ENCODE results near the gene UGT1A5. TPM values are rescaled to one million over a fixed set of nuclear protein-coding genes. Genes with fewer than 3 reads are reported as not detected.

The UGT1A5 gene
- total and polyA plus RNA-seq, 2 of the 13 experiments (the other 11 are each of a cell fraction or from before 2014, with no cell fraction given) = not detected

DNA sequence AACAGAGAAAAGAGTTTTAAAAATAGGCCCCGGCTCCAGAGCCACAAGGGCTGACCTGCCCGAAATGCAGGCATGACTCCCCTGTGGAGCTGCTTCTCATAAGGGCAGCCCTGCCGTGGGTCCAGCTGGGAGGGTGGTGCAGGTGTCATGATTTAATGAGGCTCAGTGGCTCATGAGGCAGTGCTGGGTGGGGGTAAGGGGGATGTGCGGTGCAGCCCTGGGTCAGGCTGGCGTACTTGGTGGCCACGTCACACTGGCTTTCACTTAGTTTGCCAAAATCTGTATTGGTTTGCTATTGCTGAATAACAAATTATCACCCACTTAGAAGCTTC, 108.0 kb downstream of the UGT1A5 start:
- Histone ChIP-seq H3K36me3 (replicated peaks in 1 of 2; ENCODE audit: control insufficient read depth in 1 of 2, insufficient read depth in 2 of 2, low read length in 2 of 2) (no peaks in the 10 kb centered on the region), H3K4me3 (replicated peaks in 1 of 3; ENCODE audit: insufficient read depth in 1 of 3, low read depth in 2 of 3, low read length in 3 of 3) (no peak overlapping the region), H4K20me1 (ENCODE audit: insufficient read depth, low read length) (no peaks in the 10 kb centered on the region), H3K9ac (ENCODE audit: insufficient read depth, low read depth, low read length) (no peak overlapping the region), H3K4me1 (ENCODE audit: insufficient read depth, low read length) (peaks cover 23% of the 10 kb centered on the region), H3K4me2 (ENCODE audit: low read depth, low read length) (no peak overlapping the region), H3K9me3 (ENCODE audit: low read length) (no peaks in the 10 kb centered on the region), H3K27ac (ENCODE audit: extremely low read length, insufficient read depth, low read length) (no peak overlapping the region), H2AFZ (ENCODE audit: low read length) (no peak overlapping the region), H3K27me3 (ENCODE audit: control insufficient read depth in 1 of 2, insufficient read depth in 2 of 2, low read length in 2 of 2) (peaks cover 8 to 34% of the 10 kb centered on the region in 2 experiments), H3K79me2 (ENCODE audit: insufficient read depth, low read length) (no peaks in the 10 kb centered on the region)
- WGBS (ENCODE audit: low lambda C conversion rate) = 79% methylated on average over 4 of the region's 6 CpGs
- FAIRE-seq (no peak), DNase-seq (ENCODE audit: low spot score) (no peak), ATAC-seq (no peak)
- TF ChIP-seq, protein P1, sequence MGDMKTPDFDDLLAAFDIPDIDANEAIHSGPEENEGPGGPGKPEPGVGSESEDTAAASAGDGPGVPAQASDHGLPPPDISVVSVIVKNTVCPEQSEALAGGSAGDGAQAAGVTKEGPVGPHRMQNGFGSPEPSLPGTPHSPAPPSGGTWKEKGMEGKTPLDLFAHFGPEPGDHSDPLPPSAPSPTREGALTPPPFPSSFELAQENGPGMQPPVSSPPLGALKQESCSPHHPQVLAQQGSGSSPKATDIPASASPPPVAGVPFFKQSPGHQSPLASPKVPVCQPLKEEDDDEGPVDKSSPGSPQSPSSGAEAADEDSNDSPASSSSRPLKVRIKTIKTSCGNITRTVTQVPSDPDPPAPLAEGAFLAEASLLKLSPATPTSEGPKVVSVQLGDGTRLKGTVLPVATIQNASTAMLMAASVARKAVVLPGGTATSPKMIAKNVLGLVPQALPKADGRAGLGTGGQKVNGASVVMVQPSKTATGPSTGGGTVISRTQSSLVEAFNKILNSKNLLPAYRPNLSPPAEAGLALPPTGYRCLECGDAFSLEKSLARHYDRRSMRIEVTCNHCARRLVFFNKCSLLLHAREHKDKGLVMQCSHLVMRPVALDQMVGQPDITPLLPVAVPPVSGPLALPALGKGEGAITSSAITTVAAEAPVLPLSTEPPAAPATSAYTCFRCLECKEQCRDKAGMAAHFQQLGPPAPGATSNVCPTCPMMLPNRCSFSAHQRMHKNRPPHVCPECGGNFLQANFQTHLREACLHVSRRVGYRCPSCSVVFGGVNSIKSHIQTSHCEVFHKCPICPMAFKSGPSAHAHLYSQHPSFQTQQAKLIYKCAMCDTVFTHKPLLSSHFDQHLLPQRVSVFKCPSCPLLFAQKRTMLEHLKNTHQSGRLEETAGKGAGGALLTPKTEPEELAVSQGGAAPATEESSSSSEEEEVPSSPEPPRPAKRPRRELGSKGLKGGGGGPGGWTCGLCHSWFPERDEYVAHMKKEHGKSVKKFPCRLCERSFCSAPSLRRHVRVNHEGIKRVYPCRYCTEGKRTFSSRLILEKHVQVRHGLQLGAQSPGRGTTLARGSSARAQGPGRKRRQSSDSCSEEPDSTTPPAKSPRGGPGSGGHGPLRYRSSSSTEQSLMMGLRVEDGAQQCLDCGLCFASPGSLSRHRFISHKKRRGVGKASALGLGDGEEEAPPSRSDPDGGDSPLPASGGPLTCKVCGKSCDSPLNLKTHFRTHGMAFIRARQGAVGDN (CRISPR knock-in tag; IDR thresholded peaks at IDR 0.05) = no peak
- no peak for TF ChIP-seq ZNF761 (CRISPR knock-in tag; conservative IDR thresholded peaks at IDR 0.05)
- TF ChIP-seq ZKSCAN5 (CRISPR knock-in tag; IDR thresholded peaks at IDR 0.05) = no peak
- TF ChIP-seq ZNF724P (CRISPR knock-in tag; IDR thresholded peaks at IDR 0.05; ENCODE audit: borderline replicate concordance) = no peak
- no peak for TF ChIP-seq ZNF101 (CRISPR knock-in tag; IDR thresholded peaks at IDR 0.05; ENCODE audit: borderline replicate concordance, low read depth)
- no peak for TF ChIP-seq MAFK (conservative IDR thresholded peaks at IDR 0.05 in 1 of 2, IDR thresholded peaks at IDR 0.05 in 1 of 2; ENCODE audit: low read length in 2 of 2)
- no peak for TF ChIP-seq TEAD3 (CRISPR knock-in tag; optimal IDR thresholded peaks at IDR 0.05; ENCODE audit: borderline replicate concordance)
- no peak for TF ChIP-seq MED13 (CRISPR knock-in tag; IDR thresholded peaks at IDR 0.05)
- TF ChIP-seq, protein P2, sequence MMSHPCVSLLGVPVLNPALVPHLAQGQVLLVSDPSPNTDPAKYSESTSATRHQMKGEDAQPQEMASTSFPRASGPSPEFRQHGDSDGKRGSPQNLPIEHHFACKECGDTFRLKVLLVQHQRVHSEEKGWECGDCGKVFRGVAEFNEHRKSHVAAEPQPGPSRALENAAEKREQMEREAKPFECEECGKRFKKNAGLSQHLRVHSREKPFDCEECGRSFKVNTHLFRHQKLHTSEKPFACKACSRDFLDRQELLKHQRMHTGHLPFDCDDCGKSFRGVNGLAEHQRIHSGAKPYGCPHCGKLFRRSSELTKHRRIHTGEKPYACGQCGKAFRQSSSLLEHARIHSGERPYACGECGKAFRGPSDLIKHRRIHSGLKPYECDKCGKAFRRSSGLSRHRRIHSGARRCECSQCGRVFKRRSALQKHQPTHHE (CRISPR knock-in tag; IDR thresholded peaks at IDR 0.05; ENCODE audit: borderline replicate concordance) = no peak
- no peak for TF ChIP-seq ZSCAN21 (CRISPR knock-in tag; IDR thresholded peaks at IDR 0.05; ENCODE audit: borderline replicate concordance)
- CTCF ChIA-PET (ENCODE audit: low intra/inter-chr PET ratio, low total read pairs) = no interaction called here
- POLR2A ChIA-PET = no interaction called here
- in situ Hi-C loops (cut with HindIII; ENCODE audit: extremely low pct_ligation_motif_present, low pct_unique_long_range_greater_than_20kb) (no loop called here), intact Hi-C loops (cut with micrococcal nuclease; ENCODE audit: unreplicated experiment) (no loop called here)
- no TSS peak for BruUV-seq (replicated peaks)

Data from HepG2 (cell line).